T-helper 2 cell treated with Interferon-gamma antibody and Interleukin-4, amounts not matched to agents 5 μg/mL and 100 μg/mL, for 36 hours (primary cell): ENCODE results near the gene RYR3.

Source experiments
- DNase-seq: peaks from one replicate; pipeline ENCODE4 v3.0.0; 2021; ENCODE audit warnings: low spot score
- H3K27ac Mint-ChIP-seq: one replicate; pipeline ENCODE4 v1.8.0; 2021; ENCODE audit warnings: mild to moderate bottlenecking, mixed read lengths
- H3K27me3 Mint-ChIP-seq: one replicate; pipeline ENCODE4 v1.8.0; 2021; ENCODE audit warnings: low read depth, mixed read lengths
- H3K36me3 Mint-ChIP-seq: one replicate; pipeline ENCODE4 v1.8.0; 2021; ENCODE audit warnings: low read depth, mixed read lengths
- H3K4me1 Mint-ChIP-seq: one replicate; pipeline ENCODE4 v1.8.0; 2021; ENCODE audit warnings: low read depth, mixed read lengths
- H3K4me3 Mint-ChIP-seq: one replicate; pipeline ENCODE4 v1.8.0; 2022; ENCODE audit warnings: mild to moderate bottlenecking, moderate library complexity, mixed read lengths
- H3K9me3 Mint-ChIP-seq: one replicate; pipeline ENCODE4 v1.8.0; 2021; ENCODE audit warnings: mixed read lengths

RYR3 gene

DNA sequence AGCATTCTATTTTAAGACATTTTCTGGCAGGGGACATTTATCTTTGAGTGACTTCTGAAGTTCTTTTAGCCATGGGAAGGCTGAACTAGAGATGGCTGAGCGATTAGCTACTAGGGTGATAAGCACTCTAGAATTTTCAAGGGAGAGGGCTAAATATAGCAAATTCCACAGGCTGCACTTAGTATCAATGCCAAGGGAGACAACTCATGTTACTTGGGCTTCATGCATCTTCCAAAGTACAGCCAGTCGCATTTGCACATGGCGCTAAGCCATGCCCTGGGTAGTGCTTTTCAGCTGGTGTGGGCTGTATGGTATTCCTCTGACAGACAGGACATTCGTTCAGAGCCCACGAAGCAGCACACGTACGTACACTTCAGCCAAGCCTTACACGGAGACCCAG, 69.6 kb downstream of the RYR3 start:
- H3K9me3 Mint-ChIP-seq: no peaks in the 10 kb centered on the region
- H3K4me1 Mint-ChIP-seq: no peaks in the 10 kb centered on the region
- no peaks in the 10 kb centered on the region for H3K36me3 Mint-ChIP-seq
- no peak for DNase-seq
- H3K4me3 Mint-ChIP-seq: no peak overlapping the region
- no peaks in the 10 kb centered on the region for H3K27me3 Mint-ChIP-seq
- no peak overlapping the region for H3K27ac Mint-ChIP-seq

DNA sequence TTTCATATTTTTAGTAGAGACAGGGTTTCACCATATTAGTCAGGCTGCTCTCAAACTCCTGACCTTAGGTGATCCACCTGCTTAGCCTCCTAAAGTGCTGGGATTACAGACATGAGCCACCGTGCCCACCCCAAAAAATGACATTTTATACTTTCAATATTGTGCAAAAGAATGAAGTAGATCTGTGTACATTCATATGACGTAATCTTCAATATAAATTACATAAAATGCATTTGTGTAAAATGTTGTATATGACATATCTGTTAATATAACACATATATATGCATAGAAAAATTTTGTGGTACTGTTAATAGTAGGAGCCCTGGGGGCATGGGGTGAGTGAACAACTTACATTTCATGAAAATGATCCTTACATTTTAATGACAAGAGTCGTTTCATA, 71.7 kb downstream of the RYR3 start:
- Mint-ChIP-seq H3K27me3 (no peaks in the 10 kb centered on the region), H3K4me1 (no peaks in the 10 kb centered on the region), H3K9me3 (no peaks in the 10 kb centered on the region), H3K4me3 (no peak overlapping the region), H3K36me3 (no peaks in the 10 kb centered on the region), H3K27ac (no peak overlapping the region)
- no peak for DNase-seq

DNA sequence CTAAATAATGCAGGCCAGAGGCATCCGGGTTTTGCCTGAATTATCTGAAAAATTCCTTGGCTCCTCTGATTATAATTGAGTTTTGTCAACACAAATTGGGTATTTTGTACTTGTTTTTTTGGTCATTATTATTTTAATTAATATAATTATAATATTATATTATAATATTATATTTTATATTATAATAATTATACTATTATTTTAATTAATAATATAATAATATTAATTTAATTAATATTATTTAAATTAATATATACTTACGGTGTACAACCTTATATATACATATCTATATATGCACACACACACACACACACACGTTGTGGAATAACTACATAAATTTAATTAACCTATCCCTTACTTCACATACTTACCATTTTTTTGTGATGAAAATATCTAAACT, 73.5 kb downstream of the RYR3 start:
- no peak overlapping the region for H3K4me3 Mint-ChIP-seq
- H3K36me3 Mint-ChIP-seq: no peaks in the 10 kb centered on the region
- DNase-seq: no peak
- no peaks in the 10 kb centered on the region for H3K9me3 Mint-ChIP-seq
- H3K27me3 Mint-ChIP-seq: no peaks in the 10 kb centered on the region
- no peak overlapping the region for H3K27ac Mint-ChIP-seq
- H3K4me1 Mint-ChIP-seq: no peaks in the 10 kb centered on the region

DNA sequence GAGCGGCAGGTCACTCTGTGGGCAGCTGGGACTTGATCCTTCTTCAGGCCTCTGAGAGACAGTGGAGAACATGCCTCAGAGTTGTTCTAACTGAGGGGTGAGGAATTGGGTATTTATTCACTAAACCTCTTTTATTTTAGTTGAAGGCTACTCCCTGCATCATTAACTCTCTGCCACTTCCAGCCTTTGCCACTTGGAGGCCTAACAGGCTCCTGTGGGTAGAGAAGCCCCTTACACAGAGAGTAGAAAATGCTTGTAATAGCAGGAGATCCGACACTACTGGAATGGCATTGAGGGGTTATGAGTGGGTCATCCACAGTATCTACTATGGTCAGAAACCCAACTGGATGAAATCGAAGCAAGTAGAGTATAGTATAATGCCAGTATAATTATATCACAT, 81.7 kb downstream of the RYR3 start:
- no peak for DNase-seq
- Mint-ChIP-seq H3K27me3 (no peaks in the 10 kb centered on the region), H3K9me3 (no peaks in the 10 kb centered on the region), H3K4me3 (no peak overlapping the region), H3K27ac (no peak overlapping the region), H3K4me1 (no peaks in the 10 kb centered on the region), H3K36me3 (no peaks in the 10 kb centered on the region)

DNA sequence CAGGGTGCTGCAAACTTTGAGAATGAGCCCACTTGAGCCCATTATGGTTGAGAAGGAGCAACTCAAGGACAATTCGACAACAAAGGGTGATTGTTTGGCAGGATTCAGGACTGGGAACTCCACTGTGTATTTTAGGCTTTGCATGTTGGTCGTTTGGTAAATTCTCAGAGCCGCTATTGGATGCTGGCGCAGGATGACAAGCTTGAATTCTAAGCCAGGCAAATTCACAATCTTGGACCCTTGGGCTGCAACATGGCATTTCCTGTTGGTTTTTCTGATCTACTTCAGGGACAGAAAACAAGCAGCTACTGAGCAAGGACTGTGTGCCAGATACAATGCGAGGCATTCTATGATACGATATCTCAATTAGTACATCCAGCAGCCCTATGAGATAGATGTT, 82.8 kb downstream of the RYR3 start:
- H3K4me3 Mint-ChIP-seq: no peak overlapping the region
- no peak for DNase-seq
- no peaks in the 10 kb centered on the region for H3K36me3 Mint-ChIP-seq
- H3K27ac Mint-ChIP-seq: no peak overlapping the region
- H3K27me3 Mint-ChIP-seq: no peaks in the 10 kb centered on the region
- H3K9me3 Mint-ChIP-seq: no peaks in the 10 kb centered on the region
- no peaks in the 10 kb centered on the region for H3K4me1 Mint-ChIP-seq

DNA sequence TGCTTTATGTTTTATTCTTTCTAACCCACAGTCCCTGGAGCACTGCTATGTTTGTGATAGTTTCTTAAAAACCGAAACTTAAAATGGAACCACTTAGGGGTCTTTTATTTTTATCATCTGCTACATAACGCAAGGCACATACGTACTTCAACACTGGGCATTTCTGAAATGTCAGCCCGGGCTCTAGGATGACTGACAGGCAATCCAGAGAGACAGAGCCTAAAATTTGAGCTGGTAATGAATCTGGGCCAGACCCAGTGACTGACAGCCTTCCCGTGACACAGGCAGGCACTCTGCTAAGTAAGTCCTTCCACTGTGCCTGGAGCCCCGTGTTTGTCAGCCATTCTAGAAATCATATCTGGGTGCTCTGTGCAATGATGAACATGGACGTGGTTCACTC, 84.6 kb downstream of the RYR3 start:
- H3K9me3 Mint-ChIP-seq: no peaks in the 10 kb centered on the region
- H3K36me3 Mint-ChIP-seq: no peaks in the 10 kb centered on the region
- H3K4me1 Mint-ChIP-seq: no peaks in the 10 kb centered on the region
- no peak for DNase-seq
- H3K27ac Mint-ChIP-seq: no peak overlapping the region
- H3K4me3 Mint-ChIP-seq: no peak overlapping the region
- H3K27me3 Mint-ChIP-seq: no peaks in the 10 kb centered on the region

DNA sequence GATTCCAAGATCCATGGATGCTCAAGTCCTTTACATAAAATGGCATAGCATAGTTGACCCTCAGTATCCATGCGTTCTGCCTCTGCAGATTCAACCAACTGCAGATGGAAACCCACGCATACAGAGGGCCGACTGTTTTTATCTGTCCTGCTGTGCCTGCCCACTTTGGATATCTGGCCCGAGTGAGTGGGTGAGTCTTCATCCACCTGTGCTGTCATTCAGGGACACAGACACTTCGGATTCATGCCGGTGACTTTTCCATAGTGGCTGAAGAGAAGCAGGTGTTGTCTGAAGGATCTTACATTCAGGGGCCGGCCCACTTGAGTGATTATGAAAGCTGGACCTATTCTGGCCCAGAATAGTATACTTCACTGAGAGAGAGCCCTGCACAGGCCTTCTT, 85.1 kb downstream of the RYR3 start:
- Mint-ChIP-seq H3K4me3 (no peak overlapping the region), H3K4me1 (no peaks in the 10 kb centered on the region), H3K27ac (no peak overlapping the region), H3K36me3 (no peaks in the 10 kb centered on the region), H3K27me3 (no peaks in the 10 kb centered on the region), H3K9me3 (no peaks in the 10 kb centered on the region)
- no peak for DNase-seq

DNA sequence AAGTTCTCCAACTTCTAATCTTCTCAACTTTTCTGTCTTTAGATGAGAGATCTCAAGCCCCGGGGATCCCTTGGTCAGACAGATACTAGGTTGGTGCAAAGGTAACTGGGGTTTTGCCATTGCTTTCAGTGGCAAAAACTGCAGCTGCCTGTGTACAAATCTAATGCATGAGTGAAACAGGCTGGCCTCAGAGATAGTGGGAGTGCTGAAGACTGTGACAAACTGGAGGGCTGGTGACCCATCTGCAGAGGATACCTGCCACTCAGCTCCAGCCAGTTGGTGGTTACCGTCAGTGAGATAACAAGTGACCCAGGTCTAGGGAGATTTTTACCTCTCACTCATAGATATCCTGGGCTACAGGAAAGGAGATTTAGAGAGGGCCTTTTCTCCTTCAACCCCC, 85.7 kb downstream of the RYR3 start:
- Mint-ChIP-seq H3K27ac (no peak overlapping the region), H3K9me3 (no peaks in the 10 kb centered on the region), H3K4me1 (no peaks in the 10 kb centered on the region), H3K36me3 (no peaks in the 10 kb centered on the region), H3K4me3 (no peak overlapping the region), H3K27me3 (no peaks in the 10 kb centered on the region)
- DNase-seq: no peak

DNA sequence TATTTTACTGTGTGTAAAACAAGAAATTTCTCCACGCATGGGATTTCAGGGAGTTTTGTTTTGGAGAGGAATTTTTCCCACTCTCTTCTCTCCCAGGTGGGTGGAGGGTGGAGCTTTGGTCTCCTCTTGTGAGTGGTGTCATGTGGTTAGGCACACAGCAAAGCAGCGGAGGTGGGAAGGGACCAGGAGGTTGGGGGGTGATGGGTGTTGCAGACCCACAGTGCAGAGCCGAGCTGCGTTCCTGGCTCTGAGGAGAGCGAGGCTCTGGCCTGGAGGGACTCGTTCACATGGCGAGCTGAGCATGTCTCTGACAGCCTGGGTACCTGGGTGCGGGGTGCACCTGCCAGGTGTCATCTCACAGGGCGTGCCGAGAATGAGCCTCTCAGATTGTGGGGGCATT, 87.8 kb downstream of the RYR3 start:
- Mint-ChIP-seq H3K4me1 (no peaks in the 10 kb centered on the region), H3K27ac (no peak overlapping the region), H3K9me3 (no peaks in the 10 kb centered on the region), H3K4me3 (no peak overlapping the region), H3K27me3 (peaks cover 2% of the 10 kb centered on the region), H3K36me3 (no peaks in the 10 kb centered on the region)
- no peak for DNase-seq

DNA sequence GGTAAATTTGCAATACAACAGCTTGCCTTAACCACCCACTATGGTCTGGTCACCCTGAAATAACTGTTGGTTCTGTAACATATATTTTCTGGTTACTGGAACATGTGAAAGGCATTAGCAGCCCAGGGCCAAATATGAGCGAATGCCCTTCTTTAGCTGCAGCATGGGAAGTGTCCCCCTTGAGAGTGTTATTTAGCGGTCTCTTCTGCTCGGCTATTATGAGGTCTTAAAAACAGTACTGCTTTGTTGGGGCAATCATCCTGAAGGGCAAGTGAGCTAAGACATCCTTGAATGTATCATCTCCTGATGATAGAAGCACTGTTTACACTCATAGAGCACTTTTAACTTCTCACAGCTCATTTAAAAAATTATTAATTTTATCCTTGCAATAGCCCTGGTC, 90.2 kb downstream of the RYR3 start:
- Mint-ChIP-seq H3K9me3 (no peaks in the 10 kb centered on the region), H3K4me1 (no peaks in the 10 kb centered on the region), H3K27ac (no peak overlapping the region), H3K4me3 (no peak overlapping the region), H3K36me3 (no peaks in the 10 kb centered on the region), H3K27me3 (peaks cover 2% of the 10 kb centered on the region)
- no peak for DNase-seq

DNA sequence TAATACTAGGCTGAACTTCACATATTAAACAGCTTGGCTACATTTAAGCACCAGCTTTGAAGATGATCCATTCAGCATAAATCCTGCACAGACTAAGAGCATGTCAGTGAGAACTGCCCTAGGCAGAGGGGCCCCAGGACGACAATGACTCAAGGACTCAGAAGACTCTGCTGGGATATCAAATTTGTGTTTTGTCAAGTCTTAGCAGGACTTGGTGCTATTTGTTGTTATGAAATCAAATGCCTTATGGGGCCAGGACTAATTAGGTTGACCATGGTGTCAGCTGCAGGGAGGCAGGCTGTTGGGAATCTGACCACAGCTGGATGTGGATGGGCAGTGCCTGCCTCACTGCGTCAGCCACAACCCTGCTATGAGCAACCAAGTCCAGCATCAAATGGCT, 91.8 kb downstream of the RYR3 start:
- no peak overlapping the region for H3K4me3 Mint-ChIP-seq
- H3K4me1 Mint-ChIP-seq: no peaks in the 10 kb centered on the region
- DNase-seq: no peak
- no peak overlapping the region for H3K27ac Mint-ChIP-seq
- H3K36me3 Mint-ChIP-seq: no peaks in the 10 kb centered on the region
- H3K9me3 Mint-ChIP-seq: no peaks in the 10 kb centered on the region
- H3K27me3 Mint-ChIP-seq: peaks cover 2% of the 10 kb centered on the region

DNA sequence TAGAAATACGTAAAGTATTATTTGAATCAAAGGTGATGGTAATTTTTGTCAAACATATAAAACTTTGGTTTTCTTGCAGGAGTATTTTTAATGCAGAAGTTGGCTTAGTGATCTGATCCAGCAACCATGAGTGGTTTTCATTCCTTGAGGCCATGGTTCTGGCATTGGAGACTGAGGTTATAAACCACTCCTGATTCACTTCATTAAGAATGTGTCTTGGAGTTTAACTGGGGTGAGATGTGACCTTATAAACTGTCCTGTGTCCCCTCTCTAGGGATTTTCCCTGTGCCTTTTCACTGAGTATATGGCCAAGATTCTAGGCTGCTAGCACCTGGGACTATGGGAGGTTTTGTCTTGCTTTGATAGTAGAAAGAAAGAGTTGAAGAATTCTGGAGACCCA, 94.3 kb downstream of the RYR3 start:
- Mint-ChIP-seq H3K27ac (no peak overlapping the region), H3K4me3 (no peak overlapping the region), H3K27me3 (peaks cover 2% of the 10 kb centered on the region), H3K9me3 (no peaks in the 10 kb centered on the region), H3K4me1 (no peaks in the 10 kb centered on the region), H3K36me3 (no peaks in the 10 kb centered on the region)
- no peak for DNase-seq

DNA sequence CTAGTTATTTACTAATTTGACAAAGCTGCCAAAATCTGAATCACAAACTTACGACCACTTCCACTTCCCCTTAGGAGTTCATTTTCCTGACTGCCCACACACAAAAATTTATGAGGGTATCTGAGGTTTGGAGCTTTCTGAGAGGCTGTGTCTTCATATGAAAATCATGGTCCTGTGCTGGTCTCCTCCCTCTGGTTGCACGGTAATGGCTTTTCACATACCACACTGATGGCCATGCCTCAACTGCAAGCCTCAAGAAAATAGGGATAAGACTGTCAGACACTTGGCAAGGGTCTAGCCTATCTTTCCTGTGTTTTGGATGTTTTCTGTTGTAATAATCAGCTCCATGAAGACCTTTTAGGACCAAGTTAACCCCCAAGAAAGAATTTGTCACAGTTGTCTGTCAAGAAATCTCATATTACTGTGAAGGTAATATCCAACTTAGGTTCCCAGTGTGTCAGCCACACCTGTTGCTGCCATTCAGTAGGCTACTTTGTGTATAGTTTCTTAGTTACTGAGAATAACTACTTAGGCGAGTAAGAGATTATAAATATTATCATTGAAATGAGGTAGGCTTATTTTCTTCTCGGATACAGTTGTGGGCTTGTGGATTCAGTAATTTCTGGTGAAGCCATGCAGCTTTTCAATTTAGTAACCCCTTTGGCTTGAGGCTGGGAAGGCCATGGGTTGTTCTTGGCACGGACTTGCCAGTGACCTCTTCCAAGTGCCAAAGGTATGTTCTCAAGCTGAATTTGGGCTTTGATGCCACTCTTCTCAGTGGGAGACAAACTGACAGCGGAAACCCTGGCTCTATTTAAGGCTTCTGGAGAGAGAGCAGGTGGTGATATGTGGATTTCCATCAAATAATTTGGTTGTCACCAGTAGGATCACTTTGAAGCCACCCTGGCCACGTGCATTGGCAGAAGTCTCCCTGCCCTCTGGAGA, 101.1 kb downstream of the RYR3 start:
- Mint-ChIP-seq H3K4me3 (no peak overlapping the region), H3K27me3 (no peaks in the 10 kb centered on the region), H3K36me3 (no peaks in the 10 kb centered on the region), H3K27ac (no peak overlapping the region), H3K4me1 (no peaks in the 10 kb centered on the region), H3K9me3 (no peaks in the 10 kb centered on the region)
- no peak for DNase-seq

DNA sequence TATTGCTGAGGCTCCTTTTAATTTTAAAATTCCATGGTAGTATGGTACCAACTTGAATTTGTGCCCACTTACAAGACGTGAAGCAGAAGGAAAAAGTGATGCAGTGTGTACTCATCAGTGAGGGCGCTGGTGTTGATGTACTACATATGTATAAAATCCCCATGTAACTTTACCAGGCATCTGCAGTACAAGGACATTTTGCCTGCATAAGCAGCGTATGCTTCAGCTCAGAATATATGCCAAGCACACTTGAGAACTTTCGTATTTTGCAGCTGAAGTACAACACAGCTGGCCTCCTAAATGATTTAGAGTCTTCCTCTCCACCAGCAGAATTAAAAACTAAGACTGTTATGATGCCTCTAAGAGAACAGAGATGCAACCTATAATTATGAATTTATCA, 108.9 kb downstream of the RYR3 start:
- no peak for DNase-seq
- H3K4me3 Mint-ChIP-seq: no peak overlapping the region
- H3K36me3 Mint-ChIP-seq: no peaks in the 10 kb centered on the region
- no peak overlapping the region for H3K27ac Mint-ChIP-seq
- H3K9me3 Mint-ChIP-seq: no peaks in the 10 kb centered on the region
- no peaks in the 10 kb centered on the region for H3K4me1 Mint-ChIP-seq
- H3K27me3 Mint-ChIP-seq: peaks cover 4% of the 10 kb centered on the region

DNA sequence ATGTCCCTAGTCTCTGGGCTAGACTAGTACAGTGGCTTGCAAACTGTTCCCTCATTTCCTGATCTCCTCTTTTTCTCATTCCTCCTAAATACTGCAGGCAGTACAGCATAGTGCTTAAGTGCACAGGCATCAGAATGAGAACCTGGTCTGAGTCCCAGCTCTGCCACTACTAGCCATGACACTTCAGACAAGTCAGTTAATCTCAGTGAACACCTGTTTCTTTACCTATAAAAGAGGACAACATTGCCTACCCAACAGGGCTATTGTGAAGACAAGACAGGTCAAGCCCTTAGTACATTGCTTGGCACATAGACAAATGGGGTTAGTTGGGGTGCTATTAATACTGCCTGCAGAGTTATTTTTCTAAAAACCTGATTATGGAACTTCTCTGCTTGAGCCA, 113.3 kb downstream of the RYR3 start:
- Mint-ChIP-seq H3K4me1 (no peaks in the 10 kb centered on the region), H3K27me3 (peaks cover 4% of the 10 kb centered on the region), H3K9me3 (no peaks in the 10 kb centered on the region), H3K27ac (no peak overlapping the region), H3K4me3 (no peak overlapping the region), H3K36me3 (no peaks in the 10 kb centered on the region)
- DNase-seq: no peak
